ENCODE measurements around the gene CPED1.

CPED1 gene

GRCh38 chr7:121342631-121343030, 354.1 kb downstream of the CPED1 start:
- Histone ChIP-seq H3K4me3 (ENCODE audit: low read depth, low read length) (no peak overlapping the region), H3K36me3 (no peaks in the 10 kb centered on the region), H3K9me3 (ENCODE audit: severe bottlenecking) (no peaks in the 10 kb centered on the region), H3K27me3 (ENCODE audit: insufficient read depth, low read depth, severe bottlenecking) (no peaks in the 10 kb centered on the region), H3K27ac (no peak overlapping the region)
- no peak for TF ChIP-seq CTCF (IDR thresholded peaks at IDR 0.05; ENCODE audit: low read depth, low read length)
- DNase-seq: no peak

GRCh38 chr7:121343302-121343701, 354.8 kb downstream of the CPED1 start:
- Histone ChIP-seq H3K27ac (no peak overlapping the region), H3K27me3 (ENCODE audit: insufficient read depth, low read depth, severe bottlenecking) (no peaks in the 10 kb centered on the region), H3K36me3 (no peaks in the 10 kb centered on the region), H3K4me3 (ENCODE audit: low read depth, low read length) (no peak overlapping the region), H3K9me3 (ENCODE audit: severe bottlenecking) (no peaks in the 10 kb centered on the region)
- DNase-seq: no peak
- TF ChIP-seq CTCF (IDR thresholded peaks at IDR 0.05; ENCODE audit: low read depth, low read length): no peak

GRCh38 chr7:121344093-121344492, 355.6 kb downstream of the CPED1 start:
- no peak overlapping the region for H3K27ac ChIP-seq
- H3K4me3 ChIP-seq (ENCODE audit: low read depth, low read length): no peak overlapping the region
- no peaks in the 10 kb centered on the region for H3K27me3 ChIP-seq (ENCODE audit: insufficient read depth, low read depth, severe bottlenecking)
- H3K36me3 ChIP-seq: no peaks in the 10 kb centered on the region
- no peak for TF ChIP-seq CTCF (IDR thresholded peaks at IDR 0.05; ENCODE audit: low read depth, low read length)
- DNase-seq: no peak
- H3K9me3 ChIP-seq (ENCODE audit: severe bottlenecking): no peaks in the 10 kb centered on the region

GRCh38 chr7:121344497-121344896, 356.0 kb downstream of the CPED1 start:
- no peak for TF ChIP-seq CTCF (IDR thresholded peaks at IDR 0.05; ENCODE audit: low read depth, low read length)
- H3K27ac ChIP-seq: no peak overlapping the region
- DNase-seq: no peak

More at GRCh38 chr7:121344497-121344896, 356.0 kb downstream of the CPED1 start:
- Histone ChIP-seq H3K36me3 (no peaks in the 10 kb centered on the region), H3K9me3 (ENCODE audit: severe bottlenecking) (no peaks in the 10 kb centered on the region), H3K27me3 (ENCODE audit: insufficient read depth, low read depth, severe bottlenecking) (no peaks in the 10 kb centered on the region), H3K4me3 (ENCODE audit: low read depth, low read length) (no peak overlapping the region)
